K562 (cell line): ENCODE data around the gene CRK.

Source experiments
- ARID2 ChIP-seq: fragments of 450-650 bp; IDR thresholded peaks from 2 replicates; pipeline ENCODE4 v1.6.1; 2017; ENCODE audit warnings: antibody characterized with exemption, mild to moderate bottlenecking
- ATF7 ChIP-seq: fragments of 450-650 bp; IDR thresholded peaks from 2 replicates; pipeline ENCODE4 v1.7.1; 2014; ENCODE audit warnings: mild to moderate bottlenecking, moderate library complexity
- CEBPB ChIP-seq: fragments of 450-650 bp; IDR thresholded peaks from 2 replicates; pipeline ENCODE4 v1.6.1; 2016; ENCODE audit warnings: missing genetic modification characterization, missing compliant biosample characterization
- E2F4 ChIP-seq: sonication (generic); formaldehyde crosslinking; IDR thresholded peaks from 2 replicates; pipeline ENCODE4 v1.8.0; 2022; ENCODE audit warnings: mild to moderate bottlenecking, low read depth, missing genetic modification reagents
- EGR1 ChIP-seq: fragments of 450-650 bp; conservative IDR thresholded peaks from 2 replicates; pipeline ENCODE4 v1.6.1; 2017; ENCODE audit warnings: mild to moderate bottlenecking
- EZH2 ChIP-seq: IDR thresholded peaks from 2 replicates; pipeline ENCODE4 v1.6.1; 2012; ENCODE audit warnings: low read depth, mild to moderate bottlenecking, inconsistent platforms, low read length, borderline replicate concordance
- KLF16 ChIP-seq: IDR thresholded peaks from 2 replicates; pipeline ENCODE4 v1.6.1; 2016; ENCODE audit warnings: antibody characterized with exemption
- RBFOX2 ChIP-seq: fragments of 200-400 bp; formaldehyde crosslinking; IDR thresholded peaks from 2 replicates; pipeline ENCODE4 v1.6.1; 2017; ENCODE audit warnings: low read depth, mild to moderate bottlenecking, low read length, moderate library complexity
- SMC3 ChIP-seq: conservative IDR thresholded peaks from 2 replicates; pipeline ENCODE4 v1.6.1; 2011; ENCODE audit warnings: low read depth, low read length, improper control_type of control experiment; ENCODE audit not compliant: insufficient read depth
- TAF1 ChIP-seq: IDR thresholded peaks from 2 replicates; pipeline ENCODE4 v1.6.1; 2011; ENCODE audit warnings: mild to moderate bottlenecking, low read length, moderate library complexity; ENCODE audit not compliant: insufficient read depth, control insufficient read depth, severe bottlenecking; ENCODE audit errors: extremely low read depth
- TBL1XR1 ChIP-seq, 2 experiments: IDR thresholded peaks; 2 replicates each; pipeline ENCODE4 v1.6.1; 2012; ENCODE audit warnings: improper control_type of control experiment in 2 of 2, low read length in 2 of 2, mild to moderate bottlenecking in 1 of 2
- ZNF280B ChIP-seq: fragments of 250-450 bp; sonication (Bioruptor Pico); IDR thresholded peaks from 2 replicates; pipeline ENCODE4 v1.5.1; 2021; ENCODE audit warnings: mild to moderate bottlenecking
- ZNF589 ChIP-seq: fragments of 200-800 bp; sonication (Bioruptor generic); IDR thresholded peaks from 2 replicates; pipeline ENCODE4 v1.6.1; 2016; ENCODE audit warnings: low read depth, missing genetic modification characterization, missing compliant biosample characterization
- TF ChIP-seq, protein P1 (sequence below): fragments of 450-650 bp; formaldehyde crosslinking; IDR thresholded peaks from 2 replicates; pipeline ENCODE4 v1.4.0; 2020; ENCODE audit warnings: mild to moderate bottlenecking, moderate library complexity

GRCh38 chr17:1496869-1497268 is 40.8 kb upstream of the CRK start:
- TF ChIP-seq, protein P1, sequence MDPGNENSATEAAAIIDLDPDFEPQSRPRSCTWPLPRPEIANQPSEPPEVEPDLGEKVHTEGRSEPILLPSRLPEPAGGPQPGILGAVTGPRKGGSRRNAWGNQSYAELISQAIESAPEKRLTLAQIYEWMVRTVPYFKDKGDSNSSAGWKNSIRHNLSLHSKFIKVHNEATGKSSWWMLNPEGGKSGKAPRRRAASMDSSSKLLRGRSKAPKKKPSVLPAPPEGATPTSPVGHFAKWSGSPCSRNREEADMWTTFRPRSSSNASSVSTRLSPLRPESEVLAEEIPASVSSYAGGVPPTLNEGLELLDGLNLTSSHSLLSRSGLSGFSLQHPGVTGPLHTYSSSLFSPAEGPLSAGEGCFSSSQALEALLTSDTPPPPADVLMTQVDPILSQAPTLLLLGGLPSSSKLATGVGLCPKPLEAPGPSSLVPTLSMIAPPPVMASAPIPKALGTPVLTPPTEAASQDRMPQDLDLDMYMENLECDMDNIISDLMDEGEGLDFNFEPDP (CRISPR knock-in tag): no peak
- TF ChIP-seq ZNF280B (CRISPR knock-in tag): no peak
- no peak for TF ChIP-seq E2F4 (CRISPR knock-in tag)
- TF ChIP-seq TAF1: no peak
- TF ChIP-seq RBFOX2: no peak
- TF ChIP-seq TBL1XR1 (IDR thresholded peaks at IDR 0.05; ENCODE audit: low read length in 2 of 2): no peak
- TF ChIP-seq EGR1: no peak
- no peak for TF ChIP-seq ZNF589 (CRISPR knock-in tag)
- no peak for TF ChIP-seq ARID2
- TF ChIP-seq ATF7: no peak
- no peak for TF ChIP-seq CEBPB
- TF ChIP-seq SMC3: no peak
- no peak for TF ChIP-seq KLF16
- TF ChIP-seq EZH2: no peak
